ENCODE measurements around the gene HSPB6.

The HSPB6 gene

GRCh38 chr19:35764432-35765315 lies 7.8 kb upstream of the HSPB6 start:
- DNase-seq, result no peak

GRCh38 chr19:35760711-35761349 lies 4.0 kb upstream of the HSPB6 start:
- DNase-seq, result no peak

GRCh38 chr19:35759697-35760096 lies 2.9 kb upstream of the HSPB6 start:
- no peak for DNase-seq

GRCh38 chr19:35757749-35758608 lies 1.1 kb upstream of the HSPB6 start, which contains the start of gene PROSER3:
PROSER3 (plus strand) TSS chr19:35758176; CDS start chr19:35758216, 40 bp downstream.
- peak; percentile 100 for DNase-seq

- peak; percentile 96 for DNase-seq
Measured at GRCh38 chr19:35757231-35757748, 461 bp upstream of the HSPB6 start.

GRCh38 chr19:35755550-35756376 lies 1.1 kb downstream of the HSPB6 start:
- DNase-seq, result peak; percentile 68

- DNase-seq, result no peak
Measured at GRCh38 chr19:35755131-35755549, 1.7 kb downstream of the HSPB6 start.

- no peak for DNase-seq
Measured at GRCh38 chr19:35754370-35755130, 2.3 kb downstream of the HSPB6 start.

GRCh38 chr19:35753634-35754369 lies 3.0 kb downstream of the HSPB6 start:
- no peak for DNase-seq

GRCh38 chr19:35752746-35753350 lies 4.0 kb downstream of the HSPB6 start:
- no peak for DNase-seq

- no peak for DNase-seq
Measured at GRCh38 chr19:35751839-35752745, 4.7 kb downstream of the HSPB6 start.

GRCh38 chr19:35750167-35750566 lies 6.7 kb downstream of the HSPB6 start:
- no peak for DNase-seq

- peak; percentile 99 for DNase-seq
Measured at GRCh38 chr19:35748106-35749020, 8.5 kb downstream of the HSPB6 start, which contains the start of gene LIN37. LIN37 (plus strand) TSS chr19:35748576; CDS start chr19:35748725, 149 bp downstream.

- DNase-seq, result no peak
Measured at GRCh38 chr19:35746531-35746930, 10.3 kb downstream of the HSPB6 start.

- DNase-seq, result no peak
Measured at GRCh38 chr19:35746087-35746462, 10.8 kb downstream of the HSPB6 start.

GRCh38 chr19:35745328-35746086 lies 11.3 kb downstream of the HSPB6 start, which contains the start of the genes PSENEN and U2AF1L4:
PSENEN (plus strand) TSS chr19:35745651; CDS start chr19:35745931, 280 bp downstream.
U2AF1L4 (minus strand) TSS chr19:35745418; CDS start chr19:35745391, 27 bp downstream.
- DNase-seq, result peak; percentile 99

Measured in fibroblast of skin of right biceps (primary cell).